ENCODE measurements around the gene SKIC8. TPM values are rescaled to one million over a fixed set of nuclear protein-coding genes. Genes with fewer than 3 reads are reported as not detected.

The SKIC8 gene
- total and polyA plus RNA-seq, 7 donors = 17.7 to 48.9 (median 32.9) TPM

- TF ChIP-seq CTCF (IDR thresholded peaks at IDR 0.05) = no peak
- no peaks in the 10 kb centered on the region for H3K27me3 ChIP-seq (ENCODE audit: insufficient read depth in 3 of 3, low read length in 2 of 3)
- H3K27ac ChIP-seq = no peak overlapping the region
- no peaks in the 10 kb centered on the region for H3K4me1 ChIP-seq
- no peaks in the 10 kb centered on the region for H3K36me3 ChIP-seq (ENCODE audit: insufficient read depth in 1 of 2, low read depth in 1 of 2)
- 78 to 85% (median 79%) methylated on average over 11 of the region's 11 CpGs for WGBS, 3 donors
- DNase-seq (no peak), ATAC-seq (no peak)
- intact Hi-C loops (cut with DNase I) = loop anchor here in 1 of 2 donors (5.0 kb wide), 1 partner anchor 111 kb away; no protein-coding TSS in a partner anchor
- H3K4me3 ChIP-seq = no peak overlapping the region
- H3K9me3 ChIP-seq = no peaks in the 10 kb centered on the region
These were observed 65.9 kb downstream of the SKIC8 start for GRCh38 chr15:78233496-78233895.

Other genes with a start within 250 kb of the SKIC8 start
- 10 to 100 TPM in 1 of 4 donors, 1 to 10 TPM in 3; 6.8 to 11.8 (median 8.8) TPM for gene TBC1D2B, start 221.9 kb downstream of the SKIC8 start, total RNA-seq
- gene TBC1D2B, start 221.9 kb downstream of the SKIC8 start, polyA plus RNA-seq = 1 to 10 TPM; 2.8 to 5.6 (median 3.4) TPM
- not detected for gene SH2D7, start 207.0 kb downstream of the SKIC8 start, total RNA-seq
- not detected for gene SH2D7, start 207.0 kb downstream of the SKIC8 start, polyA plus RNA-seq
- gene CIB2, start 168.2 kb downstream of the SKIC8 start, total RNA-seq = 10 to 100 TPM in 1 of 4 donors, 1 to 10 TPM in 3; 2.4 to 18.0 (median 6.6) TPM
- gene CIB2, start 168.2 kb downstream of the SKIC8 start, polyA plus RNA-seq = 1 to 10 TPM; 3.7 to 9.7 (median 4.7) TPM
- 100 to 1,000 TPM; 203 to 309 (median 251) TPM for gene IDH3A, start 150.2 kb downstream of the SKIC8 start, total RNA-seq
- gene IDH3A, start 150.2 kb downstream of the SKIC8 start, polyA plus RNA-seq = 100 to 1,000 TPM; 154 to 228 (median 179) TPM
- gene ACSBG1, start 65.0 kb downstream of the SKIC8 start, total RNA-seq = under 1 TPM in 1 of 4 donors, not detected in 3; 0.12 TPM
- under 1 TPM; 0.43 to 0.64 (median 0.59) TPM for gene ACSBG1, start 65.0 kb downstream of the SKIC8 start, polyA plus RNA-seq
- gene DNAJA4, start 35.0 kb downstream of the SKIC8 start, total RNA-seq = 100 to 1,000 TPM in 3 of 4 donors, 10 to 100 TPM in 1; 78.5 to 263 (median 184) TPM
- 100 to 1,000 TPM; 154 to 276 (median 188) TPM for gene DNAJA4, start 35.0 kb downstream of the SKIC8 start, polyA plus RNA-seq
- not detected for gene CRABP1, start 40.7 kb upstream of the SKIC8 start, total RNA-seq
- gene CRABP1, start 40.7 kb upstream of the SKIC8 start, polyA plus RNA-seq = under 1 TPM in 1 of 3 donors, not detected in 2; 0.05 TPM
- 10 to 100 TPM; 29.2 to 46.5 (median 42.9) TPM for gene IREB2, start 138.6 kb upstream of the SKIC8 start, total RNA-seq
- gene IREB2, start 138.6 kb upstream of the SKIC8 start, polyA plus RNA-seq = 10 to 100 TPM; 11.0 to 24.6 (median 11.3) TPM
- 10 to 100 TPM in 1 of 4 donors, 1 to 10 TPM in 3; 3.1 to 10.9 (median 6.0) TPM for gene HYKK, start 208.0 kb upstream of the SKIC8 start, total RNA-seq
- gene HYKK, start 208.0 kb upstream of the SKIC8 start, polyA plus RNA-seq = 1 to 10 TPM; 1.1 to 3.4 (median 2.9) TPM
- 100 to 1,000 TPM in 3 of 4 donors, 10 to 100 TPM in 1; 94.3 to 227 (median 176) TPM for gene PSMA4, start 240.8 kb upstream of the SKIC8 start, total RNA-seq
- gene PSMA4, start 240.8 kb upstream of the SKIC8 start, polyA plus RNA-seq = 100 to 1,000 TPM; 261 to 487 (median 348) TPM